Measurements from ENCODE around the gene HMGCS2.
"Not testable (repeated sequence)": the region's sequence is repeated elsewhere in the genome, so short reads cannot be mapped to it uniquely, and the experiment has no call there.

HMGCS2 gene

DNA sequence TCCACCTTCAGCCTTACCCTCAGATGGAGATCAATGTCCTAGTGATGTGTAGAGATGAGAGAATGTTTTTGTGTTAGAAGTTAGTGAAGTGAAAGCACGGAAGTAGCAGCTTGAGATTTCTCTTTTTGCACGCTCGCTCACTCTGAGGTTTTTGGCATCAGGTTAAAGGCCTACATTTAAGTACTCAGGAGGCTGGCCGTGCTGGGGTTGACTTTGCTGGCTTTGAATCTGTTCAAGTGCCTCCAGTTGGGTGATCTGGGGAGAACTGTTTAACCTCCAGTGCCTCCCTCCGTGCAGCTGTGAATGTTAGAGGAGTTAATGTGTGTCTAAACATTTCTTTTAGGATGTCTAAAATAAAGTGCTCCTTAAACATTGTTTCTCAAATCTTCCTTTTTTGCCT is 43.1 kb downstream of the HMGCS2 start:
- DNase-seq, result no peak

DNA sequence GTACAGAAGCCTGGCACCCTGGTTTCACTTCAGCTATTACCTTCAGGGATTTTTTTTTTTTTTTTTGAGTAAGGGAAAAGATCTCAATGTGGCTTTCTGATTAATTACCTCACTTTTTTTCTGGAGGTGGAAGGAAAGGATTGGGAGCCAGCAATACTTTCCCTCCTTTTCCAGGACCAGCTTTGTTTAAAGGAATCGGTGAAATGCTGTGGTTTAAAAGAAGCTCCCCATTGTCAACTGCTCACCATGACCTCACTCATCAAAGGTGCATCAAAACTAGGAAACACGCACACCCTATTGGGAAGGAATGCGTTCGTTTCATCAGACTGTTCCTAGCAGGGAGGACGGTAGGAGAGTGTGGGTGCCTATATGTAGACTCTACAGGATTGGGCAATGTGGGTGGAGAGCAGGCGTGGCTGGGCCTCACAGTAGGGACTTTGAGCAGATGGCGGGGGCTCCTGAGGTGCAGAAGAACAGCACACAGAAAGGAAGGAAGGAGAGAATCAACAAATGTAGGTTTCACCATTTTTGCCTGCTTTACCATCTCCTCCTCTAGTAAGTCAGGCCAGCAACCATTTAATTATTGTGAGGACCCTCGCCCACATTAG is 44.0 kb downstream of the HMGCS2 start:
- DNase-seq, result no peak

DNA sequence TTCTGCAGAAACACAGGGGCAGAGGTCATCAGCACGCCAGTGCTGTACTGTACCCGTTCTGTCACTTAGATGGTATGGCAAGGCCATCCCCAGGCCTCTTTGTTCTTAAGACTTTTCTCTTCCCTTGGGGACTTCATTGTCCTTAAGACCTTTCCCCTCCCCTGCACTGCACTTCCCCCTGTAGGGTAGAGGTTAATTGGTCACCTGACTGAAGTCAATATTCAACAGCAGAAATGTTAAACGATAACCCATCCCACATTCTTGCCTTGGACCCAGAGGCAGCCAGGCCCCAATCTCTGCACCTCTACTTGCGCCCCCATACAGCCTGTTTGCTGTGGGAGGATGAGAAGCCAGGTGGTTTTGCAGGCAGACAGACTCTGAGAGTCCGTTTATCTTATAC is 46.8 kb downstream of the HMGCS2 start:
- DNase-seq, result no peak

DNA sequence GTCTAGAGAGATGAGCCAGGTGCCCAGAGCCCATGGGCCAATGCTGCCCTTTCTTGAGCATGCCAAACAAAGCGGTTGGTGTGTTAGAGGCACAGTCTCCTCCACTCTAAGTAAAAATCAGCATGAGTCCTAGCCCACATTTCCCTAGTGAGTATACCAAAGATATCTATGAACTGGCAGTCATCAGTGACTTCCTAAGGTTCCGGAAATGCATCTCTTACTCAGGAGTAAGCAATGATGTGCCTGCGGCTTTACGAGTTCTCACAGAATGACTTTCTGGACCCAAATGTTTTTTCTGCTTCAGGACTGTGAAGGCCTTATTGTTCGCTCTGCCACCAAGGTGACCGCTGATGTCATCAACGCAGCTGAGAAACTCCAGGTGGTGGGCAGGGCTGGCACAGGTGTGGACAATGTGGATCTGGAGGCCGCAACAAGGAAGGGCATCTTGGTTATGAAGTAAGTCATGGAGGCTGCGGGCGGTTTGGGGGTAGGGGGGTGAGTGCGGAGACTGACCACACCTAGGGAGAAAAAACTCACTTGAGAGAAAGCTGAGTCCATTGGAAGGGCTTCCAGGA is 47.8 kb downstream of the HMGCS2 start:
- no peak for DNase-seq

DNA sequence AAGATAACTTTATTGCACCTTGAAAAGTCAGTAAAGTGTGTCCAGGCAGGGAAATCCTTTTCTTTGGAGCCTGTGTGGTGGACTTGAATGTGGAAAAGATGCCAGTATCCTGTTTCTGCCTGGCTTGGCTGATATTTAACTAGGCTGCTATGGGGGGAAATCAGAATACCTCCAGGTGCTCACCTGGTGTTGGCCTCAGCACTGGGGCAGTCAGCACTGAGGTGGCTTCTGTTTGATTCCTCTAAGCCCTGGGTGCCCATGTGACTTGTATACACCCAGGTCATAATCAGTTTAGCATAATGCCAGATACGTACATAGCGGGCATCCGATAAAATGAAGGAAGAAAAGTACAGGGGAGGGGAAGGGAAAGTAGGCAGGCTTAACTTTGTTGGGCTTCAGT is 49.7 kb downstream of the HMGCS2 start:
- no peak for DNase-seq

DNA sequence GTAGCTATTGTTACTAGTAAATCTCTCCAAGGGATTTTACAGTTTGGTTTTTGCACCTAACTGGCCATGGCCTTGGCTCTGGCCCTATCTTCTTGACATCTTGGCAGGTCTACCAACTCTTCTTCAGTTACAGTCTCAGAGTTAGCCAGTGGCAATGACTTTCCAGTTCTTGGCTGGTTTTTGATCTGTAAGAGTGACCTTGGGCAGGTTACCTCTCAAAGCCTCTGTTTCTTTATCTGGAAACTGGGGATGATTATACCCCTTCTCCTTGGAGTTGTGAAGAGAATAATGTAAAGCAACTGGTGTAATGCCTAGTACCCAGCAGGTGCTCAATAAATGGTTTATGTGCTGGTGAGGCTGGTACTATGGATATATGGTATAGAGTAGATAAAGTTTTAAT is 50.3 kb downstream of the HMGCS2 start:
- no peak for DNase-seq

DNA sequence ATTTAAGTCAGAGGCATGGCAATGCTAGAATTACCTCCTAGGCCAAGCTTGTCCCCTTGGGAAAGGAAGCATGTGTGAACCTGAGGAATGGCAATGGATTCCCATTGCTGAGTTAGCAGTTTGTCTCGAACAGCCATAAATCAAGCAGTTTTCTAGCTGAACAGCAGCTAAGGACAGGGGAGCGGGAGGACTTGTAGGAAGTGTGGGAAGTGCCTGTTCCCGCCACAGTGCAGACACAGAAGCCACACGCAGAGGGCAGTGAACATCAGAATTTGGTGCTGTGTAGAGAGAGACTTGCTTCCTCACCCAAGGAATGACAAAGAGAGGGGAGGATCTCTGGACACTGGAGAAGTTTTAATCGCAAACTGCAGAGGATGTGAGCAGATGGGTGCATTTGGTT is 53.2 kb downstream of the HMGCS2 start:
- DNase-seq, result peak; percentile 59

DNA sequence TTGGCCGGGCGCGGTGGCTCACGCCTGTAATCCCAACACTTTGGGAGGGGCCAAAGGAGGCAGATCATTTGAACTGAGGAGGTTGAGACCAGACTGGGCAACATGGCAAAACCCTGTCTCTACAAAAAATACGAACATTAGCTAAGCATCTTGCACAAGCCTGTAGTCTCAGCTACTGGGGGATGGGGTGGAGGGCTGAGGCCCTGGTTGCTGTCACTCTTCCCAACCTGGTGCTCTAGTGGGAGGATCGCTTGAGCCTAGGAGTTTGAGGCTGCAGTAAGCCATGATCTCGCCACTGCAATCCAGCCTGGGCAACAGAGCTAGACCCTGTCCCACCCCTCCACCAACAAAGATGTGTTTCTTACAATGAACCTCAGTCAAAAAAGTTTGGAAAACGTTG is 54.1 kb downstream of the HMGCS2 start:
- no peak for DNase-seq

DNA sequence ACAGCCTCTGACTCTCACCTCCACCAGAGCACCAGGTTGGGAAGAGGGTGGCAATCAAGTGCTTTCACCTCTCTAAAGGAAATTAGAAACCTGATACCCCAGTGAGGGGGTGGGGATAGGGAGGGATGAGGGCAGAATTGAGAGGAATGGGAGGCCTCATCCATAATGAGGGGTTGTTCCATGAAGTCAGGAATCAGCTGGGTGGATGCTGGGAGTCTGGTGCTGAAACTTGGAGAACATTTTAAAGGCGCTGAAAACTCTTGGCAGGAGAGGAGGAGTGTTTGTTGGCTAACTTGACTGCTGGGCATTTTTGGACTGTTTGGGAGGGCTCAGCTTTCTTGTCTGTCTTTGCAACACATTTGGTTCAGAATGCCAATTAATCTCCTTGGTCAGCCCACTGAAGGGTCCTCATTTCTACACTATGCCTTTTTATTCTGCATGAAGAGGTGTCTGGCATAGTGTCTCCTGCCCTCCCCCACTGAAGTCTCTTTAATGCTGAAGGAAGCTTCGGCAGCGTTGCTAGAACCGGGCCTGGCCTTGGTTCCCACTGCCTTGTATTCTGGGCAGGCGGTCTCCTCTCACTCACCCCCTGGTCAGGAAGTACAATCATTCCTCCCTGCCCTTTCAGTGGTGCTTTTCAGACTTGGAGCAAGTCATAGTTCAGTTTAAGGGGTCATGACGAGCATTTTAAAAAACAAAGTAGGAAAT is 54.8 kb downstream of the HMGCS2 start:
- no peak for DNase-seq

DNA sequence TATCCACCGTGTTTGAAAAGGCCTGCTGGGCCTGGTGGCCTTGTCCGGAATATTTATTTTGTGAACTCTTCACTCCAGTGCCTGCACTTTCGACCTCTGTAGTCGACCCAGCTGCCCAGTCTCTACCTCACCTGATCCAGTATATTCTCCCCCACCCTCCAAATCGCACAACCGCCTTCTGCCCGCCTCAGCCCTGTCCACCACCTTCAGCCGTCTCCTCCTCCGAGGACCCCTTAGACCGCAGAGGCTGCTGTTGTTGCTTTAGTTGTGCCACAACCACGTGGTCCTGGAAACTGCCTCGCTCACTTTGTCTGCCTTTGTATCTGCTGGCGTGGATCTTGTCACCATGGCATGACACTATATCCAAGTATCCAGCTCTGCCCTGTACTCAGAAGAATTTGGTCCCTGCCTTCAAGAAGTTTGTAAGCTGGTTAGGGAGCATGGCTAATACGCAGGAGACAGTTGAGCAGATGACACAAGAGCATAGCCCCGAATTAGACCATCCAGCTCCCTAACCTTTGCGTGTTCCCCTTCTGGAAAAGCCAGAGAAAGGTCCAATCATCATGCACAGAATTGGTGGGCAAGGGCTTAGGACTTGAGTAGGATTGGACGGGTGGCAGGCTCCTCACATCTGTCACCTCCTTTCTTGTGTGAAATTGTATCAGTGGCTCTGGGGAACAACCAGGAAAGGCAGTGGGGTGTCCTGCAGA is 55.5 kb downstream of the HMGCS2 start:
- DNase-seq, result no peak

DNA sequence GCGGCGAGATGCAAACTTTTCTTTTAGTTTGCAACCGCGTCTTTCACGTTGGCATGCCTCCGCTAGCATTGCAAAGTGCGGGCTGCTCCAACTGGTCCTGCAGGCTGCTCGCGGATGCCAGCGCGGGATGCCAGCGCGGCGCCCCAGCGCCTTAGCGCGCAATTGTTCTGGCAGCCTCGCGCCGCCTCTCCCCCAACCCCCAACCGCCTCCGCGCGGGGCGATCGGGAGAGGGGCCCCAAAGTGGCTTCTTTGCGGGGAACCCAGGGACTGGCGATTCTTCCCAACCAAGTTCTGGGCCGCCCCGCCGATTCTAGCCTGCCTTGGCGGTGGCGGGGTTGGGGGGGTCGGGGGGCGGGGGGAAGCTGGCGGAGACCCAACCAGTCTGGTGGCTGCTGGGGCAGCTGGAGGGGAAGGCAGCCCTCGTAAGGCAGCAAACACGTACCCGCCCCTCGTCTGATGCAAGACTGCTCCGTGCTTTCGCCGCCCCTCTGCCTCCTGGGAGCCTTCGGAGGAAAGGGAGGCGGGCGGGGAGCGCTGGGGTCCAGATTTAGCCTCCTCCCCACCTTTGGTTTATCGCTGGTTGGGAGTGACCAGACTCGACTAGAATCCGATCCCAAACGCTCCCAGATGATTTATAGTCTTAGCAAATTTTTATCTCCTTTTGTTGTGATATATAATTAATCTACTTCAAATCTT is 56.2 kb downstream of the HMGCS2 start:
- peak; percentile 53 for DNase-seq

DNA sequence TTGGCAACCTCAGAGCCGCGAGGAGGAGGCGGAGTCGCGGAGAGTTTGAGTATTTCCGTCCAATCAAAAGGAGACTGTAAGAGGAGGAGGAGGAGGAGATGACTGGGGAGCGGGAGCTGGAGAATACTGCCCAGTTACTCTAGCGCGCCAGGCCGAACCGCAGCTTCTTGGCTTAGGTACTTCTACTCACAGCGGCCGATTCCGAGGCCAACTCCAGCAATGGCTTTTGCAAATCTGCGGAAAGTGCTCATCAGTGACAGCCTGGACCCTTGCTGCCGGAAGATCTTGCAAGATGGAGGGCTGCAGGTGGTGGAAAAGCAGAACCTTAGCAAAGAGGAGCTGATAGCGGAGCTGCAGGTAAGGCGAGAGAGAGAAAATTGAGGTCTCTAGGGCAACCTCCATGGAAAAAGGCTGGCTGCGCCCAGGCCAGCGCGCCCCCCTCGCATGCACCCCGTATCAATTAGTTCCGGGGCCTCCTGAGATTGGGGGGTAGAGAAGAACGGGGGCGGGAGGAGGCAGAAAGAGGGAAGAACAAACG is 56.8 kb downstream of the HMGCS2 start, which contains the start of gene PHGDH:
PHGDH (plus strand) TSS at position 131 of the 538 bp plus-strand sequence; CDS start at position 220, 89 bp downstream.
- DNase-seq, result peak; percentile 64

DNA sequence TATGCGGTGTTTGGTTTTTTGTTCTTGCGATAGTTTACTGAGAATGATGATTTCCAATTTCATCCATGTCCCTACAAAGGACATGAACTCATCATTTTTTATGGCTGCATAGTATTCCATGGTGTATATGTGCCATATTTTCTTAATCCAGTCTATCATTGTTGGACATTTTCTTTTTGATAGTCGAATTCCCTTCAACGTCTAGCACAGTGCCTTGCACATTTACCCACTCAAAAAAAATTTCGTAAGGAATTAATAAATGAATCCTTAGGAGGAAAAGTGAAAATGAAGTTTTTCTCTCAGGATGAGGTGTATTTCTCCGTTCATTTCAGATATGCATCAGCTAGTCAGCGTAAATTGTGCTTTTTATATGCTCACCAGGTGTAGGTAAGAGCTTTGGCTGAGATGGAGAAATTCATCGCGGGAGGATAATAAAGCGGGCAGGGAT is 57.3 kb downstream of the HMGCS2 start:
- not testable (repeated sequence) for DNase-seq

DNA sequence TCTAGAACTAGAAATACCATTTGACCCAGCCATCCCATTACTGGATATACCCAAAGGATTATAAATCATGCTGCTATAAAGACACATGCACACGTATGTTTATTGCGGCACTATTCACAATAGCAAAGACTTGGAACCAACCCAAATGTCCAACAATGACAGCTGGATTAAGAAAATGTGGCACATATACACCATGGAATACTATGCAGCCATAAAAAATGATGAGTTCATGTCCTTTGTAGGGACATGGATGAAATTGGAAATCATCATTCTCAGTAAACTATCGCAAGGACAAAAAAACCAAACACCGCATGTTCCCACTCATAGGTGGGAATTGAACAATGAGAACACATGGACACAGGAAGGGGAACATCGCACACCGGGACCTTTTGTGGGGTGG is 62.1 kb downstream of the HMGCS2 start:
- not testable (repeated sequence) for DNase-seq

DNA sequence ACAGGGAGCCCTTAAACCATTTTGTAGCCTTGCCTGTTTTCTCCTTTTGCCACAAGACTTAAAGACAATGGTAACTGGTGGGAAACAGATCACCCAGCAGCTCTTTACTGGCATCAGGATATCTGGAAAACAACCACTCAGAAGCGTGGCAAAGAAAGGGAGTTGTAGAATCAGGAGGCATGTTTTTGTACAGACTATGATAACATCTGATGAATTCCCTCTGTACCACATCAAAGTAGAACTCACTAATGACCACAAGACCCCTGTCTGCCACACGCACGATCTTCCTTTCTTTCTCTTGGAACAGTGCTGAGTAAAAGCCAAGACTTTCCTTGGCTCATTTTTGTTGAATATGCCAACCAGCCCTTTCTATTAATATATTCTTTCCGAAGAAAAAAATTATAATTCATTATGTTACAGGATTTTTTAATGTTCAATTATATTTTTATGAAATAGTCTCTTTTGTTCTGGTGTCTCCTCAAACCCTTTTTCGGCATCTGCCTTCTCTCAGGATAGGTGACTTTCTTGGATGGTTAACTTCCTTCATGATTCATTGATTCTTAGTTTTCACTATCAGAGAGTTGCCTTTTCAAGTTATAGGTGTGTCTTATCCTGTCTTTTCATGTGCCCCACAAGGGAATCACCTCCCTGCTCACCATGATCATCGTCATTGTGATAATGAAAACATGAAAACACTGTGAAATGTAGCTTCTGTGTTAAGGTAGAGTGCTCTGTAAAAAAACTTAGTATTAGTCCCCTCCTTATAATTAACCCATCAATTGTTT is 64.8 kb downstream of the HMGCS2 start:
- DNase-seq, result no peak

DNA sequence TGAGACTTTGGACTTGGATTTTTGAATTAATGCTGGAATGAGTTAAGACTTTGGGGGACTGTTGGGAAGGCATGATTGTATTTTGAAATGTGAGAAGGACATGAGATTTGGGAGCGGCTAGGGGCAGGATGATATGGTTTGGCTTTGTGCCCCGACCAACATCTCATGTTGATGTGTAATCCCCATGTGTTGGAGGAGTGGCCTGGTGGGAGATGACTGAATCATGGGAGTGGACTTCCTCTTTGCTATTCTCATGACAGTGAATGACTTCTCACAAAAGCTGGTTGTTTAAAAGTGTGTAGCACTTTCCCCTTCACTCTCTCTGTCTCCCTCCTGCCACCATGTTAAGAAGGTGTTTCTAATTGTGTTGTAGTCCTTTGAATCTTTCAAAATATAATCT is 66.3 kb downstream of the HMGCS2 start:
- DNase-seq, result no peak

DNA sequence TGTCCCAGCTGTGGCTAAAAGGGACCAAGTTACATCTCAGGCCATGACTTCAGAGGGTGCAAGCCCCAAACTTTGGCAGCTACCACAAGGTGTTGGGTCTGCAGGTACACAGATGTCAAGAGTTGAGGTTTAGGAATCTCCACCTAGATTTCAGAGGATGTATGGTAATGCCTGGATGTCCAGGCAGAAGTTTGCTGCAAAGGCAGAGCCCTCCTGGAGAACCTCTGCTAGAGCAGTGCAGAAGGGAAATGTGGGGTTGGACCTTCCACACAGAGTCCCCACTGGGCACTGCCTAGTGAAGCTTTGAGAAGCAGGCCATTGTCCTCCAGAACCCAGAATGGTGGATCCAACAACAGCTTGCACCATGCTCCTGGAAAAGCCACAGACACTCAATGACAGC is 67.0 kb downstream of the HMGCS2 start:
- DNase-seq, result no peak

DNA sequence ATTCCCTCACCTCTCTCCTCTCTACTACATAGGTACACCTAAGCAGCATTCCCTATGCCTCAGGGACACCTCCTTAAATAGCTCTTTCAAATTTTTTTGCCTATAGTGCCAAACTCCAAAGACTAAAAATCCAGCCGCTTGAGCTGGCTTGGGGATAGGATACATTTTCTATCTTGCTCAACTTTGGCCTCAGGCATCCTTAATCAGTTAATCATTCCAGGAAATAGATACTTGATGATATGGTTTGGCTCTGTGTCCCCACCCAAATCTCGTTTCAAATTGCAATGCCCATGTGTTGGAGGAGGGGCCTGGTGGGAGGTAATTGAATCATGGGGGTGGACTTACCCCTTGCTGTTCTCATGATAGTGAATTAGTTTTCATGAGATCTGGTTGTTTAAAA is 68.4 kb downstream of the HMGCS2 start:
- DNase-seq, result no peak

All from GDM1 (cell line).